ENCODE data around the gene MACROD1.

The MACROD1 gene

GRCh38 chr11:64008914-64009633 is 156.8 kb downstream of the MACROD1 start:
- no peak for DNase-seq

- DNase-seq = no peak
Measured at GRCh38 chr11:64008283-64008913, 157.5 kb downstream of the MACROD1 start.

- no peak for DNase-seq
Measured at GRCh38 chr11:64007629-64008282, 158.2 kb downstream of the MACROD1 start.

GRCh38 chr11:64007160-64007628 is 158.7 kb downstream of the MACROD1 start:
- no peak for DNase-seq

GRCh38 chr11:64006398-64006797 is 159.5 kb downstream of the MACROD1 start:
- no peak for DNase-seq

- DNase-seq = no peak
Measured at GRCh38 chr11:64005691-64006090, 160.2 kb downstream of the MACROD1 start.

- DNase-seq = no peak
Measured at GRCh38 chr11:64004590-64004984, 161.3 kb downstream of the MACROD1 start.

GRCh38 chr11:64003807-64004589 is 161.9 kb downstream of the MACROD1 start:
- no peak for DNase-seq

- DNase-seq = no peak
Measured at GRCh38 chr11:64001484-64002420, 164.2 kb downstream of the MACROD1 start.

- no peak for DNase-seq
Measured at GRCh38 chr11:64000740-64001483, 165.0 kb downstream of the MACROD1 start.

- peak; percentile 79 for DNase-seq
Measured at GRCh38 chr11:64000026-64000739, 165.7 kb downstream of the MACROD1 start.

- peak; percentile 72 for DNase-seq
Measured at GRCh38 chr11:63999349-64000025, 166.4 kb downstream of the MACROD1 start.

- no peak for DNase-seq
Measured at GRCh38 chr11:63998558-63999348, 167.2 kb downstream of the MACROD1 start.

- DNase-seq = no peak
Measured at GRCh38 chr11:63997801-63998337, 168.0 kb downstream of the MACROD1 start.

- no peak for DNase-seq
Measured at GRCh38 chr11:63997104-63997700, 168.7 kb downstream of the MACROD1 start.

- no peak for DNase-seq
Measured at GRCh38 chr11:63996512-63996911, 169.4 kb downstream of the MACROD1 start.

- DNase-seq = no peak
Measured at GRCh38 chr11:63993993-63994392, 171.9 kb downstream of the MACROD1 start.

- no peak for DNase-seq
Measured at GRCh38 chr11:63993100-63993499, 172.8 kb downstream of the MACROD1 start.

Data from CD4-positive, alpha-beta T cell treated with Interleukin-12 subunit alpha and Interleukin-12 subunit beta, for 1 hour (primary cell).